Measurements from ENCODE around the gene UGT1A8.
"Not testable (repeated sequence)": the region's sequence is repeated elsewhere in the genome, so short reads cannot be mapped to it uniquely, and the experiment has no call there.

UGT1A8 gene

DNA sequence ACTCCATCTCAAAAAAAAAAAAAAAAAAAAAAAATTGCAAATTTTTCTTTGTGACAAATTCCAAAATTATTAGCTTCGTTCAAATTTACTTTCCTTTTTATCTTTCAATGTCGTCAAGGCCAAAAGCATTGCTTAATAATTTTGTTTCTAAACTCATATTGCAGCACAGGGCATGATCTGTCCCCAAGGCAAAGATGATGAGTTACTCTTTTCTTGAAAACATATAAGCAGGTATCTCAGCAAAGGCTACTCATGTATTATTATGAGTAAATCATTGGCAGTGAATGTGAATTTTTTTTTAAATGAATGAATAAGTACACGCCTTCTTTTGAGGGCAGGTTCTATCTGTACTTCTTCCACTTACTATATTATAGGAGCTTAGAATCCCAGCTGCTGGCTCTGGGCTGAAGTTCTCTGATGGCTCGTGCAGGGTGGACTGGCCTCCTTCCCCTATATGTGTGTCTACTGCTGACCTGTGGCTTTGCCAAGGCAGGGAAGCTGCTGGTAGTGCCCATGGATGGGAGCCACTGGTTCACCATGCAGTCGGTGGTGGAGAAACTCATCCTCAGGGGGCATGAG, 64.2 kb downstream of the UGT1A8 start, which contains the start of gene UGT1A7:
UGT1A7 (plus strand) TSS at position 381 of the 579 bp plus-strand sequence; CDS start at position 418, 37 bp downstream.
- in situ Hi-C loops (cut with HindIII; ENCODE audit: low sequenced_read_pairs) = no loop called here

DNA sequence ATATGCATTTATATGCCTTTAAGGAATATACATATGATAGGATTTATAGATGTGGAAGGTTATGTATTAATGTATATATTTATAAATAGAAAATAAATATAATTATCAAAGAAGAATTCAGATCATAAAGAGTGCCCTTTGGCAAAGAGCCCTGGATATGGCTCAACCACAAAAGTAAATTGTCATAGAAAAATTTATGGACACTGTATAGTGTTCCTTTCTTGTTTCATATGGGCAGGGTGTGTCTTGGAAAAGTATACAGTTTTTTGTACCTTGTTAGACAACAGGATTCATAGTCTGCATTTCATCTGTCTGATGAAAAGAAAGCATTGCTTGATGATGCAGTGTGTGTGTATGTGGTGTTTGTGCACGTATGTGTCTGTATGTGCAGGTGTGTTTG, 67.2 kb downstream of the UGT1A8 start:
- in situ Hi-C loops (cut with HindIII; ENCODE audit: low sequenced_read_pairs) = no loop called here

DNA sequence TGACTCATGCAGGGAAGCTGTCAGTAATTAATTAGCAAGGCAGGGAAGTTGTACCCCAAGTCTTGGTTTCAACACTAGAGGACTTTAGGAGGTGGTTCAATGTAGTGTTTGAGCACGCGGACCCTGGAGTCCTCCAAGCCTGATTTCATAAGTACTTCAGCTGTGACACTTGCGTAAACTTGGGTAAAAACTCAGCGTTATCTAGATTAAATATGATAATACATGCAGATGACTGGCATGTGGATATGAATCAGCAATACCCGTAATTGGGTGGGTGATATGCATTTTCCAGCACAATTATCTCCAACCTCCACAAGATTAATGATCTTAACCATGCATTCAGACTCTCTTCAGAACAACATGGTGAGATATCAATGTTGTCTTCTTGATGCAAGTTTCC, 69.5 kb downstream of the UGT1A8 start:
- in situ Hi-C loops (cut with HindIII; ENCODE audit: low sequenced_read_pairs) = no loop called here

DNA sequence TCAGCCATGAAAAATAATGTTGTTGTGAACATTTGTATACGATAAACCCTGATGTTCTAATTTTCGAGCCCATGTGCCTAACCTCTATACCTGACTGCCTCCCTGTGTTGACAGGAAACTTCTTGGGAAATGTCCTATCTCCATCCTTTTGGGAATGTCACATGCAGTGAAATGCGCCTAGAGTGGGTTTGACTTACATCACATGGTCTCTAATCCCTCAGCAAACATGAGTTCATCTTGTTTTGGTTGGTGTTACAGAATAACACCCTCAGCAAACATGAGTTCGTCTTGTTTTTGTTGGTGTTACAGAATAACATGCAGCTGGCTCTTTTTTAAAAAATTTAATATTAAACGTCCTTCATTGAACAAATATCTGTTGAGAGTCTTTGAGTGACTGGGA, 70.9 kb downstream of the UGT1A8 start:
- in situ Hi-C loops (cut with HindIII; ENCODE audit: low sequenced_read_pairs) = no loop called here

DNA sequence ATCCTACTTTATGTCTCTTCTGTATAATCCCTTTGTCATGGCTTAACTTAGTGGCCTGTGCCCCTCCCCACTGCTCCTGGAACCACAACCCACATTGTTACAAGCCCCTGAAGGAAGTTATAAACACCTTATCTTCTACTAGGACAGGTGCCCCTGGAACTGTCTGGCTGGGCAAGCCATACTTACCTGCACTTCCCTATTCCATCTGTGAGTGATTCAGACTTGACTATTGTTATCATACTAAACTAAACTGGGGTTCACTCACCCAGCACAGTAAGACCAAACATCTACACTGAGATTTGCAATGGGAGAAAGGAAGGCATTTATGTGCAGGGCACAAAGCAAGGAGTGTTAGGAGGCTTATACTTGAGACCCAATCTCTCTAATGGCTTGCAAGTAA, 71.6 kb downstream of the UGT1A8 start:
- in situ Hi-C loops (cut with HindIII; ENCODE audit: low sequenced_read_pairs) = no loop called here

DNA sequence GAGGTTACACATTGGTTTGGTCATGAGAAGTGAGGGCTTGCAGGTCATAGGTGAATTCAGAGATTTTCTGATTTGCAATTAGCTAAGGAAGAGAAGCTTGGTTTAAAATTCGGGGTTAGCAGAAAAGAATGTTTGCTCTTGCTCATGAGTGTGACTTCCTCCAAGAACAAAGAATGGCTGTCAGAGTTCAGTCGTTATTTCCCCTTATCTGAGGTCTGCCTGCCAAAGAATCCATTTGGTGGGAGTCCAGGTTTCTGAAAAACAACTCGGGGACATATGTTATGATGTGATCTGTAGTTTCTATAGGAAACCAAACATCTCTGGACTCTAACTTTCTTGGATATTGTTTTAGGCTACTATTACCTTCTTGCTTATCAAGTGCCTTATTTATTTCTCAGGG, 72.1 kb downstream of the UGT1A8 start:
- in situ Hi-C loops (cut with HindIII; ENCODE audit: low sequenced_read_pairs) = no loop called here

DNA sequence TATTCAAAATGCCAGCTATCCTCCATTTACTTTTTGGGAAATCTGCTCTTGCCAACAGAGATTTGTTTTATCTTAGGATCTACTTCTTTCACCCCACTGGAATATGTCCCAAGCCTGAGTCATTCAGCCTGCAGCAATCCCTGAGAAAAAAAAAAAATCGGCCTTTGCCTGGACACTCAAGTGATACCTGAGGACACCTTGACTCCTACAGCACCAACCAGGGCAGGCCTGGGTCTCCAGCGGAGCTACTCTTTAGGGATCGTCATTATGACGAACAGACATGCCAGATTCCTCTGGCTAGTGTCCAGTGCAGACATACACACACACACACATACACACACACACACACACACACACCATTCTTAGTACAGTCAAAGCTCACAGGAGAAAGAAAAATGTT, 73.0 kb downstream of the UGT1A8 start:
- in situ Hi-C loops (cut with HindIII; ENCODE audit: low sequenced_read_pairs) = no loop called here

DNA sequence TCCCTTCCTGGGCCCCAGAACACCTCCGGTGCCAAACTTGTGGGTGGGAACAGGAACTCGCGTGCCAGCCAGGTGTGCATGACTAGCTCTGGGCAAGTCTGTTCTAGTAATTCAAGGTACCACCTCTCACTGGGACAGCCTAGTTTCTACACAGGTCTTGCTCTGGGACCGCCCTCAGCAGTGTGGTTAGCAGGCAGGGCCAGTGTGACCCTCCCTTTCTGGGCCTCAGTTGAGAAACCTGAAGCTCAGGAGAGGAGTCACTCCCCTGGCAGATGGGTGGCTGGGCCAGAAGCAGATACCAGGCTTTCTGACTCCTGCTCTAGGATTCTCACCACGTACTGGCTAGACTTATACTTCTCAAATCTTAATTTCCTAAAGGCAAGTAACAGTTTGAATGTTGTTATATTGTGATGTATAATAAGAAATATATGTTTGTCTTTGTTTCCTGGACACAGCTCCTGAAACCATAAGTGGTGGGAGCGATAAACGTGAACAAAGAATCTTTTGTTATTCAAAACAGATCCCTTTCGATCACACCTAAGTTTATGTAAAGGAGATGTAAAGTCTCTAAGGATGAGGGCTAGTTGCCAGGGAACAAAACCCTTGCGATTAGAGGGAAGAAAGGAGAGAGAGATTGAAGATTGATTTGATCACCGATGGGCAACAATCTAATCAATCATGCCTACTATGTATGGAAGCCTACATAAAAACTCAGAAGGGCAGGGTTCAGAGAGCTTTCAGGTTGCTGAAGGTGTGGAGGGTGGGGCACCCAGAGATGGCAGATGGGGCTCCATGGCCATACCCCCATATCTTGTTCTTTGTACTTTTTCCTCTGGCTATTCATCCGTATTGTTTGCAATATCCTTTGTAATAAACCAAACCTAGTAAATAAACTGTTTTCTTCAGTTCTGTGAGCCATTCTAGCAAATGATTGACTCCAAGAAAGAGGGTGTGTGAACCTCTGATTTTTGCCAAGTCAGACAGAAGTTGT, 74.3 kb downstream of the UGT1A8 start:
- in situ Hi-C loops (cut with HindIII; ENCODE audit: low sequenced_read_pairs) = no loop called here

DNA sequence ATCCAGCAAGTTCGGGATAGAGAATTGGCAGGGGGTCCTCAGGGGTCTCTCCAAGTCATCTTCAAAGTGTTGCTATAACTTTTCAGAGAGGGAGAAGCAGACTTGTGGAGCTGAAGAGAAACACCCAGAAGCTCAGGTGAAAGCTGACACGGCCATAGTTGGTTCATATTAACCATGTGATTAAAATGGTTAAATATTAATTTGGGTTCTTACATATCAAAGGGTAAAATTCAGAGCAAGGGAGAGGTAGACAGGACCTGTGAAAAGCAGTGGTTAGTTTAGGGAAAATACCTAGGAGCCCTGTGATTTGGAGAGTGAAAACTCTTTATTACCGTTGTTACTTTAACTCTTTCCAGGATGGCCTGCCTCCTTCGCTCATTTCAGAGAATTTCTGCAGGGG, 75.2 kb downstream of the UGT1A8 start, which contains the start of gene UGT1A6:
UGT1A6 (plus strand) TSS at position 243 of the 400 bp plus-strand sequence; CDS start at position 358, 115 bp downstream.
- in situ Hi-C loops (cut with HindIII; ENCODE audit: low sequenced_read_pairs) = no loop called here

DNA sequence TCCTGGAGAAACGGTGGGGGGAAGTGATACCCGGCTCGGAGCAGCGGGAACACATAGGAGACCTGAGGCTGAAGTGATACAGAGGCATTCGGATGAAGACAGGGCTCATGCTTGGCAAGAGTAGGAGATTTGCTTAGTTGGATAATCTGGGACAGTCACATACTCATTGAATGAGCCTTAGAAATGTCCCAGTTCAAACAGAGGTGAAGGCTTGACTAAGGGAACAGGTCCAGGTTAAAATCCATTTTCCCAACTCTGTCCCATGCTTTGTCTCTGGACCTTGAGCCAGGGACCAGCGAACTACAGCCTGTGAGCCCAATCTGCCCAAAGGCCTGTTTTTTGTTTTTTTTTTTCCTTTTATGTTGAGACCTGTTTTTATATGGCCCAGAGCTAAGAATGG, 76.5 kb downstream of the UGT1A8 start:
- in situ Hi-C loops (cut with HindIII; ENCODE audit: low sequenced_read_pairs) = no loop called here

DNA sequence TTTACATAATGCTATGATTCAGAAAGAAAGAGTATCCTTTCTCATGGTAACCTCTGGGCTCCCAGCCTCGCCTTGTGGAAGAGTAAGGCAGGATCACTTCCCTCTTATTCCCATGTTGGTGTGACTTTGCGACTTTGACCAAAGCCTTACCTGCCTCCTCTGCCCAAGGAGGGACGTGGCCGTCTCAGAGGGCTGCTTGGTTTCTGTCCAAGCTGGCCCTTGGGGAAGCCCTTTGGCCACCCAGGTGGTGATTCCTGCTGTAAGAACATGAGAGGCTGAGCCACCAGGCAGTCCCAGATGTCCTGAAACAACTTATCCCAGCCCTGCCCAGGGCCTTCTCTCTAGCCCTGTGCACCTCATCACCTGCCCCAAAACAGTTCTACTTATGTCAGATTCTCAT, 81.3 kb downstream of the UGT1A8 start:
- in situ Hi-C loops (cut with HindIII; ENCODE audit: low sequenced_read_pairs) = no loop called here

DNA sequence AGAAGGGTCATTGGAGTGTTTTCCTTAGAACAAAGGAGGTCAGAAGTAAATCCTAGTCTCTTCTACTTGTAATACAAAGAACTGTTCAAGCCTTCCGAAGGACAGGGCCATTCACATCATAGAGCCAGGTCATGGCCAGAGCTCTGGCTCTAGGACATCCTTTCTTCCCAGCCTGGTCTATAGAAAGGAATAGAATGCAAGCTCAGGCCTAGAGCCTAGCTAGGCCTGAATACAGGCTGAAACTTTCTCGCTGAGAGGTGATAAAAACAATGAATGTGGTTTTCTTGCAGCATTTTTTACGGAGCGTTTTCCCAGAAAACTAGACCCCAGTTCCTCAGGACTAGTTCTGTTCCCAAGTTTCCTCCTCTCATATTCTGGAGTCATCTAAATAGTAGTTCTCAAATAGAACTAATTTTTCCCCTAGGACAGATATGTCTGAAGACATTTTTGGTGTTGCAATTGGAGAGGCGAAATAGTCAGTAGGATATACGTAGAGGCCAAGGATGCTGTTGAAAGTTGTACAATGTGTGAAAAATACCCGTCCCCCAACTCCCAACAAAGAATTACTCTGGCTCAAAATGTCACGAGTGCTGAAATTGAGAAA, 82.1 kb downstream of the UGT1A8 start:
- in situ Hi-C loops (cut with HindIII; ENCODE audit: low sequenced_read_pairs) = no loop called here

DNA sequence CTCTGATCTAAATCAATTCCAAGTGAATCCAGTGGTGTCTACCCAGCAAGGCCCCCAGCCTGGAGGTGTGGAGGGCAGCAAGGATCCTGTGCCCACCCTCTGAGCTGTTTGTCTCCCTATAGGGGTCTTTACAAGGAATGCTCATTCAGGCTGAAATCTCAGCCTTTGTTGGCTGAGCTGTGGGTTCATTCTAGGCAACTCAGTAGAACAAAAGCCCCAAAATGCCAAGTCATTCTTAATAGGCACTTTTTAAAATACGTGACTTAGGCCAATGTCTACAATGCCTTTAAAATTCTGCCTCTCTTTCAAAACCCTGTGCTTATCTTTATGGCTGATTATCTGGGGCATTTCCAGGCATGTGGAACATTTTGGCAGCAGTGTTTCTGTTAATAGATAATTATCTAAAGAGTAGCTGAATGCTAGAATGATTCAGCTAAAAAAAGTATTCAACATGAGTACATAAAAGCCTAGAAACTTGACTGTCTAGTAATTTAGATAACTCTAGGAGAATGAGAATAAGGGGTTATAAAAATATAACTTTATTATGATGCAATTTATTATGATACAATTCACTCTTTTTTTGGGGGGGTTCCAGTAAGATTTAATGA, 82.7 kb downstream of the UGT1A8 start:
- in situ Hi-C loops (cut with HindIII; ENCODE audit: low sequenced_read_pairs) = no loop called here

DNA sequence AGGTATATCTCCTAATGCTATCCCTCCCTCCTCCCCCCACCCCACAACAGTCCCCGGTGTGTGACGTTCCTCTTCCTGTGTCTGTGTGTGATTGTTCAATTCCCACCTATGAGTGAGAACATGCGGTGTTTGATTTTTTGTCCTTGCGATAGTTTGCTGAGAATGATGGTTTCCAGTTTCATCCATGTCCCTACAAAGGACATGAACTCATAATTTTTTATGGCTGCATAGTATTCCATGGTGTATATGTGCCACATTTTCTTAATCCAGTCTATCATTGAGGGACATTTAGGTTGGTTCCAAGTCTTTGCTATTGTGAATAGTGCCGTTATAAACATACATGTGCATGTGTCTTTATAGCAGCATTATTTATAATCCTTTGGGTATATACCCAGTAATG, 83.4 kb downstream of the UGT1A8 start:
- in situ Hi-C loops (cut with HindIII; ENCODE audit: low sequenced_read_pairs) = not testable (repeated sequence)

DNA sequence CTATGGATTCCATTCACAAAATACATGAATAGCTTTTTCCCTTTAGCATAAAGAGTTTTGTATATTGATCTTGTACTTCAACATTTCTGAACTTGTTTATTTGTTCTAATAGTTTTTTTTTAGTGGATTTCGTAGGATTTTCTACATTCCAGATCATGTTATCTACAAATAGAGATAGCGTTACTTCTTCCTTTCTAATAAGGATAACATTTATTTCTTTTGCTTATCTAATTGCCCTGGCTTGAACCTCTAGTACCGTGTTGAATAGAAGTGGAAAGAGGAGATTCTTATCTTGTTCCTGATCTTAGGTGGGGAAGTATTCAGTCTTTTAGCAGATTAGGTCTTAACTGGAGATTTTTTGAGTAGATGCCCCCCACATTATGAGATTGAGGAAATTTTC, 84.8 kb downstream of the UGT1A8 start:
- in situ Hi-C loops (cut with HindIII; ENCODE audit: low sequenced_read_pairs) = no loop called here

DNA sequence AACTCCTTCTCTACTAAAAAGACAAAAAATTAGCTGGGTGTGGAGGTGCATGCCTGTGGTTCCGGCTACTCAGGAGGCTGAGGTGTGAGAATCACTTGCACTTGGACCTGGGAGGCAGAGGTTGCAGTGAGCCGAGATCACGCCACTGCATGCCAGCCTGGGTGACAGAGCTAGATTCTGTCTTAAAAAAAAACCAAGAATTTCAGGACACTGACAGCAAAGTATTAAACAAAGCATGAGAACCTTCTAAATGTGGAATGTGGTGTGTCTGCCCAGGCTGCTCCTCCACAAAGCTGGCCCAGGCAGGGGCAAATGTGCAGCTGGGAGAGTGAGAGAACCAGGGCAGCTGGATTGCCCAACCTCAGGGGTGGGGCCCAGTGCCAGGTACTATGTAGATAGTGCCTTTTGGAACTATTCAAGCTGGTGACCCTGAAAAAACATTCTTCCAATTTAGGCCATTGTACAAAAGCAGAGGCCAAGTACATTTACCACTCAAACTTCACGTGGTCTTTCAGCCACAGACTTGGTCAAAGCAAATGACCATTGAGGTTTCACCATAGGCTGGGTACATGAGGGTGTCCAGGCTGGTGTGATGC, 88.6 kb downstream of the UGT1A8 start:
- in situ Hi-C loops (cut with HindIII; ENCODE audit: low sequenced_read_pairs) = no loop called here

DNA sequence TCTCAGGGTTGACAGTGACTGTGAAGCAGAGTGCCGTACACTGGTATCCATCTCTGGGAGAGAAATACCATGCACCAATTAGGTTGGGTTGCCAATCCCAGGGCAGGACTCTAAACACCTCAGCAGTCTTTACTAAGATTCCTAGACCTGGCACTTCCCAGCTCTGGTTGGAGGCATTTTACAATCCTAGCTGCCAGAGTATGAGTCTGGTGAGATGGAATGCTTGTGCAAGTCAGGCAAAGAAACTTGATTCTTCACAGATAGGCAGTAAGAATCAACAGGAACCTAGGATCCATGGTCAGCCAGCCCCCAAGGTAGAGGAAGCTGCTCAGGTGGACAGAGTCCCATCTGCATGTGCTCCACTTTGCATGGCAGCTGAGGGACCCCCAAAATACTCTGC, 89.3 kb downstream of the UGT1A8 start:
- in situ Hi-C loops (cut with HindIII; ENCODE audit: low sequenced_read_pairs) = no loop called here

DNA sequence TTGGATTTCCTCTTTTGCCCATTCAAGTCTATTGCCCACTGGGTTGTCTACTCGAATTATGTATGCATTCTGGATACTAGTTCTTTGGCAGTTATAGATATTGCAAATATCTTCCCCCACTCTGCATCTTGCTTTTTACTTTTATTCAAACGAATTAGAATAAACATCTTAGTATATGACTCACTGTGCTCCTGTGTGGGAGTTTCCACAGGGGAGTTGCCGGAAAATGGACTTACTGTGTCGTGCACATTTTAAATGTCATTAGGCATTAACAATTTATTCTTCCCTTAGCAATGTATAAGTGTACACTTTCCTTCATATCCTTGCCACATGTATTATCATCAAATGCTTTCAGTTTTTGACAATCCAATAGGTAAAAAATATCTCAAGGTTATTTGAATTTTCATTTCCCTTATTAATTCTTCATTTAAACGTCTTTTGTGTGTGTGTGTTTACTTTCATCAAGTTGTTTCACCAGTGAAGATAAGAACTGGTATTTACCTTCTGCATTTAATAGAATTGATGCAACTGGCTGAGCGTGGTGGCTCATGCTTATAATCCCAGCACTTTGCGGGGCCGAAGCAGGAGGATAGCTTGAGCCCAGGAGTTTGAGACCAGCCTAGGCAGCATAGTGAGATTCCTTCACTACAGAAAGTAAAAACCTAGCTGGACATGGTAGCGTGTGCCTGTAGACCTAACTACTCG, 90.7 kb downstream of the UGT1A8 start:
- in situ Hi-C loops (cut with HindIII; ENCODE audit: low sequenced_read_pairs) = no loop called here

DNA sequence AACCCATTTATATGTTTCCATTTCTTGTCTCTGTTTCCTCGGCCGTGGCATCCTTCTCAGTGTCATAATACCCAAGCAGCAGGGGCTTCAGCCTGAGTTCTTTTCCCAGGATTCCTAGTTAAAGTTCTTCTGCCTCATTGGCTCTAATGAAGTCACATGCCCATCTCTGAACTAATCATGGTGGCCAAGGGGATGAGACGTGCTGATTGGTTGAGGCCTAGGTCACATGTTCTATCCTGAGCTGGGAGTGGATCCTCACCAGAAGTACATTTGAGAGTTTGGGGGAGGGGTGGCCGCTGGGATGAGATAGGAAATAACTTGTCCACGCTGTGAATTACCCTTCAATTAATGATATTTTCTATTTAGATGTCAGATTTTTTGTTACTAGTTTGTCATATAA, 91.5 kb downstream of the UGT1A8 start:
- in situ Hi-C loops (cut with HindIII; ENCODE audit: low sequenced_read_pairs) = no loop called here

DNA sequence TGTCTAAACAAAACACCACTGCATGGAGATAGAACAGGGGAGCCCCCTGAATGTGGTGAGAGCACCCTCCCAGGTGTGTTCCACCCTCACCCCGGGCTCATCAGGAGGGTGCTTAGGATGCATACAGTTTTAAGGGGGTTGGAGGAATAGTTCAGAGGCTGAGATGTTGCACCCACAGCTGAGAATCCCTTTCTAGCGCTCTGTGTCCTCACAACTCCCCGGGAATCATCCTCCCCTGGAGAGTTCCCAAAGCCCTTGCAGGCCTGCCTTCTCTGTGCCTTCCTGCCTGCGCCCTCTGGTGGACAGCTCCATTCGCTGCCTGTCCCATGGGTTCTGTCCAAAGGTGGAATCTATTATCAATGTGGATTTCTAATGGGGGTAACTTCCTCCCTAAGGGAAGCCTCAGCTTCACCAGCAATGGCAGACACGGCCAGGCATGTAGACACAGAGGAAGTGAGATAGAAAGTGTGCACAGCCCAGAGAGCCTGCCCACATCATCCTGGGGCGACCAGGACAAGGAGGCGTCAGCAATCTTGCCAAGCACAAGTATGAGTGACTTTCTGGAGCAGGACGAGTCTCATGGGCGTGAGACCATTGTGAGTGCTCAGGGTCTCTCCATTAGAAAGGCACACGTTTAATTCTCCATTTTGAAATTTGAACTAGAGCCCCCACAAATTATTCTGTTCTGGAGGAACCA, 94.0 kb downstream of the UGT1A8 start:
- in situ Hi-C loops (cut with HindIII; ENCODE audit: low sequenced_read_pairs) = no loop called here

Data from DLD1 (cell line).